Ascending aorta (tissue), 2 donors: ENCODE results near the gene ALG14. TPM values are rescaled to one million over a fixed set of nuclear protein-coding genes. Genes with fewer than 3 reads are reported as not detected.

ENCODE experiments used
- DNase-seq, 2 donors: peaks; one replicate each; pipeline ENCODE4 v3.0.0-alpha.2; 2019; ENCODE audit warnings: low spot score in 2 of 2
- H3K27ac ChIP-seq, 2 donors: fragments of 200-600 bp; sonication (generic); one replicate each; pipeline ENCODE4 v1.5.1; 2016 to 2017; ENCODE audit warnings: mild to moderate bottlenecking in 1 of 2
- H3K27me3 ChIP-seq: fragments of 200-600 bp; sonication (generic); one replicate; pipeline ENCODE4 v1.5.1; 2017
- H3K36me3 ChIP-seq, 2 donors: fragments of 200-600 bp; sonication (generic); one replicate each; pipeline ENCODE4 v1.5.1; 2016
- H3K4me1 ChIP-seq, 2 donors: fragments of 200-600 bp; sonication (generic); one replicate each; pipeline ENCODE4 v1.5.1; 2016 to 2017; ENCODE audit warnings: mild to moderate bottlenecking in 1 of 2
- H3K4me3 ChIP-seq, 2 donors: fragments of 200-600 bp; sonication (generic); one replicate each; pipeline ENCODE4 v1.5.1; 2016 to 2017; ENCODE audit warnings: mild to moderate bottlenecking in 1 of 2
- H3K9me3 ChIP-seq, 2 donors: fragments of 200-600 bp; sonication (generic); one replicate each; pipeline ENCODE4 v1.5.1; 2016
- intact Hi-C: fragments of 100-400 bp; cut with DNase I; formaldehyde crosslinking; loops from one replicate; pipeline ENCODE4 v1.15.1; 2023
- total RNA-seq: library from RNA; depleted of rRNA; stranded (reverse); fragments of >200 nt; gene quantifications from one replicate; pipeline ENCODE4 v1.1.0, GENCODE V29; 2016
- TF ChIP-seq, protein P1 (sequence below), 3 experiments: fragments of 200-600 bp in 2 of 3; fragments of 450-650 bp in 1 of 3; sonication (generic) in 2 of 3; IDR thresholded peaks; one replicate each; pipeline ENCODE4 v1.5.1; 2016 to 2019; ENCODE audit warnings: antibody characterized with exemption in 3 of 3, mild to moderate bottlenecking in 1 of 3, moderate library complexity in 1 of 3

The ALG14 gene
- total RNA-seq, 1 donor from 2014 or later, result not detected

GRCh38 chr1:95029532-95029931, 43.2 kb downstream of the ALG14 start:
- H3K27ac ChIP-seq, result no peak overlapping the region
- peaks cover 0 to 3% of the 10 kb centered on the region in 2 donors for H3K36me3 ChIP-seq
- no peaks in the 10 kb centered on the region for H3K4me1 ChIP-seq
- intact Hi-C loops, result no loop called here
- peaks cover 3 to 6% of the 10 kb centered on the region in 2 donors for H3K9me3 ChIP-seq
- TF ChIP-seq, protein P1, sequence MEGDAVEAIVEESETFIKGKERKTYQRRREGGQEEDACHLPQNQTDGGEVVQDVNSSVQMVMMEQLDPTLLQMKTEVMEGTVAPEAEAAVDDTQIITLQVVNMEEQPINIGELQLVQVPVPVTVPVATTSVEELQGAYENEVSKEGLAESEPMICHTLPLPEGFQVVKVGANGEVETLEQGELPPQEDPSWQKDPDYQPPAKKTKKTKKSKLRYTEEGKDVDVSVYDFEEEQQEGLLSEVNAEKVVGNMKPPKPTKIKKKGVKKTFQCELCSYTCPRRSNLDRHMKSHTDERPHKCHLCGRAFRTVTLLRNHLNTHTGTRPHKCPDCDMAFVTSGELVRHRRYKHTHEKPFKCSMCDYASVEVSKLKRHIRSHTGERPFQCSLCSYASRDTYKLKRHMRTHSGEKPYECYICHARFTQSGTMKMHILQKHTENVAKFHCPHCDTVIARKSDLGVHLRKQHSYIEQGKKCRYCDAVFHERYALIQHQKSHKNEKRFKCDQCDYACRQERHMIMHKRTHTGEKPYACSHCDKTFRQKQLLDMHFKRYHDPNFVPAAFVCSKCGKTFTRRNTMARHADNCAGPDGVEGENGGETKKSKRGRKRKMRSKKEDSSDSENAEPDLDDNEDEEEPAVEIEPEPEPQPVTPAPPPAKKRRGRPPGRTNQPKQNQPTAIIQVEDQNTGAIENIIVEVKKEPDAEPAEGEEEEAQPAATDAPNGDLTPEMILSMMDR (IDR thresholded peaks at IDR 0.05), result no peak
- H3K27me3 ChIP-seq, result no peaks in the 10 kb centered on the region
- no peak for DNase-seq
- H3K4me3 ChIP-seq, result no peak overlapping the region

GRCh38 chr1:95028954-95029353, 43.8 kb downstream of the ALG14 start:
- TF ChIP-seq, protein P1 (IDR thresholded peaks at IDR 0.05), result no peak
- H3K36me3 ChIP-seq, result peaks cover 0 to 3% of the 10 kb centered on the region in 2 donors
- no peak overlapping the region for H3K27ac ChIP-seq
- H3K9me3 ChIP-seq, result peaks cover 3 to 6% of the 10 kb centered on the region in 2 donors
- DNase-seq, result no peak
- no peaks in the 10 kb centered on the region for H3K27me3 ChIP-seq
- intact Hi-C loops, result no loop called here
- H3K4me3 ChIP-seq, result no peak overlapping the region
- peaks cover 0 to 3% of the 10 kb centered on the region in 2 donors for H3K4me1 ChIP-seq

DNA sequence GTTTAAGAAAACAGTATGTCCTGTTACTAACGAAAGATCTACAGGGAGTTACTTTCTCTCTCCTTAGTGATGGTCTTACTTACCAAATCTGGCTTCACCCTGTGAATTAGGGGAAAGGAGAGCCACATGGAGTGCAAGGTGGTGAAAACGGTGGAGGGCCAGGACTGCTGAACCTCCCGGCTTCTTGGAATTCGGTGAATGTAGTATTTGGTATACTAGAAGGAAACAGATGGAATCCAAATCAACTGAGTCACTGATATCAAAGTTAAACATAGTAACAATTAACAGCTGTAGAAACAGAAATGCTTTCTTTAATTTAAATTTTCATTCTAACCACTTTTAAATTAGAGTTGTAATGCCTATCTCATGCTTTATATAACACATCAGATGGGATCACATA, 45.7 kb downstream of the ALG14 start:
- DNase-seq, result no peak
- peaks cover 3 to 20% of the 10 kb centered on the region in 2 donors for H3K4me1 ChIP-seq
- no peak overlapping the region for H3K4me3 ChIP-seq
- H3K27me3 ChIP-seq, result no peaks in the 10 kb centered on the region
- no peak overlapping the region for H3K27ac ChIP-seq
- H3K36me3 ChIP-seq, result peaks cover 0 to 3% of the 10 kb centered on the region in 2 donors
- TF ChIP-seq, protein P1 (IDR thresholded peaks at IDR 0.05), result no peak
- intact Hi-C loops, result no loop called here
- H3K9me3 ChIP-seq, result peaks cover 3 to 6% of the 10 kb centered on the region in 2 donors

- Histone ChIP-seq H3K27ac (peak overlapping the region; percentile 78 to 85), H3K4me1 (peaks cover 3 to 27% of the 10 kb centered on the region in 2 donors), H3K4me3 (peak overlapping the region in 1 of 2 donors; percentile 17), H3K36me3 (peaks cover 0 to 3% of the 10 kb centered on the region in 2 donors), H3K27me3 (no peaks in the 10 kb centered on the region), H3K9me3 (peaks cover 3 to 6% of the 10 kb centered on the region in 2 donors)
- TF ChIP-seq, protein P1 (IDR thresholded peaks at IDR 0.05), result no peak
- DNase-seq, result no peak
- intact Hi-C loops, result loop anchor here (2.0 to 5.0 kb wide), 3 partner anchors 19 to 161 kb away; no protein-coding TSS in a partner anchor
These were observed 49.2 kb downstream of the ALG14 start for GRCh38 chr1:95023399-95024043.

- H3K27ac ChIP-seq, result peak overlapping the region; percentile 78 to 85
- intact Hi-C loops, result loop anchor here (5.0 kb wide), 2 partner anchors 50 to 160 kb away; no protein-coding TSS in a partner anchor
- no peaks in the 10 kb centered on the region for H3K27me3 ChIP-seq
- peaks cover 3 to 6% of the 10 kb centered on the region in 2 donors for H3K9me3 ChIP-seq
- H3K36me3 ChIP-seq, result peaks cover 0 to 3% of the 10 kb centered on the region in 2 donors
- H3K4me3 ChIP-seq, result peak overlapping the region in 1 of 2 donors; percentile 41
- TF ChIP-seq, protein P1 (IDR thresholded peaks at IDR 0.05), result no peak
- H3K4me1 ChIP-seq, result peaks cover 3 to 27% of the 10 kb centered on the region in 2 donors
- DNase-seq, result no peak
These were observed 50.2 kb downstream of the ALG14 start for GRCh38 chr1:95022644-95022926.
